ENCODE results near the gene ANK2.
A peak's percentile ranks its signal among the peaks of the same experiment; 100 is the strongest.

ANK2 gene

GRCh38 chr4:113278324-113278934, 229.0 kb downstream of the ANK2 start:
- H2BK120ac ChIP-seq (ENCODE audit: low read depth, low read length) = no peak overlapping the region
- H2AK5ac ChIP-seq (ENCODE audit: low read length) = no peak overlapping the region
- H3K79me1 ChIP-seq (ENCODE audit: low read length) = no peaks in the 10 kb centered on the region
- H3K18ac ChIP-seq (ENCODE audit: low read length) = no peak overlapping the region
- no CpG with 5 or more reads among the region's 8 CpGs for WGBS (ENCODE audit: extremely low coverage, insufficient coverage, low lambda C conversion rate)
- H2BK5ac ChIP-seq (ENCODE audit: low read length) = no peak overlapping the region
- no peak overlapping the region for H4K8ac ChIP-seq (ENCODE audit: low read depth, low read length)
- no peak overlapping the region for H3K4me3 ChIP-seq (ENCODE audit: low read length)
- DNase-seq = peak; percentile 88
- H3K4ac ChIP-seq (ENCODE audit: low read depth, low read length) = no peak overlapping the region
- no peak overlapping the region for H3K27ac ChIP-seq (ENCODE audit: low read depth, low read length)
- H3K4me2 ChIP-seq (ENCODE audit: low read length) = no peak overlapping the region
- no peak overlapping the region for H4K5ac ChIP-seq (ENCODE audit: low read length)
- no peak overlapping the region for H3K56ac ChIP-seq (ENCODE audit: low read length)
- H3K36me3 ChIP-seq (ENCODE audit: control insufficient read depth, insufficient read depth, low read length) = no peaks in the 10 kb centered on the region
- no peak overlapping the region for H3K9ac ChIP-seq (ENCODE audit: low read length)
- no peaks in the 10 kb centered on the region for H3K27me3 ChIP-seq (ENCODE audit: insufficient read depth, low read length, poor library complexity)
- no peak overlapping the region for H2BK15ac ChIP-seq (replicated peaks; ENCODE audit: low read depth)
- H3K4me1 ChIP-seq (ENCODE audit: control insufficient read depth, low read depth, low read length) = no peaks in the 10 kb centered on the region
- no peak overlapping the region for H3K23ac ChIP-seq (ENCODE audit: low read length)
- no peaks in the 10 kb centered on the region for H3K79me2 ChIP-seq (ENCODE audit: control insufficient read depth, insufficient read depth, low read length)

- Histone ChIP-seq H3K56ac (ENCODE audit: low read length) (no peak overlapping the region), H3K9ac (ENCODE audit: low read length) (no peak overlapping the region), H2BK5ac (ENCODE audit: low read length) (no peak overlapping the region), H3K79me2 (ENCODE audit: control insufficient read depth, insufficient read depth, low read length) (no peaks in the 10 kb centered on the region), H3K4me3 (ENCODE audit: low read length) (no peak overlapping the region), H4K8ac (ENCODE audit: low read depth, low read length) (no peak overlapping the region), H2BK120ac (ENCODE audit: low read depth, low read length) (no peak overlapping the region), H3K4me1 (ENCODE audit: control insufficient read depth, low read depth, low read length) (no peaks in the 10 kb centered on the region), H4K5ac (ENCODE audit: low read length) (no peak overlapping the region), H3K23ac (ENCODE audit: low read length) (no peak overlapping the region), H3K27me3 (ENCODE audit: insufficient read depth, low read length, poor library complexity) (no peaks in the 10 kb centered on the region), H3K18ac (ENCODE audit: low read length) (no peak overlapping the region), H3K4me2 (ENCODE audit: low read length) (no peak overlapping the region), H2BK15ac (replicated peaks; ENCODE audit: low read depth) (no peak overlapping the region), H2AK5ac (ENCODE audit: low read length) (no peak overlapping the region), H3K4ac (ENCODE audit: low read depth, low read length) (no peak overlapping the region), H3K27ac (ENCODE audit: low read depth, low read length) (no peak overlapping the region), H3K79me1 (ENCODE audit: low read length) (no peaks in the 10 kb centered on the region), H3K36me3 (ENCODE audit: control insufficient read depth, insufficient read depth, low read length) (no peaks in the 10 kb centered on the region)
- peak; percentile 66 for DNase-seq
- no CpG with 5 or more reads among the region's 4 CpGs for WGBS (ENCODE audit: extremely low coverage, insufficient coverage, low lambda C conversion rate)
Measured at GRCh38 chr4:113285501-113285900, 236.0 kb downstream of the ANK2 start.

- Histone ChIP-seq H3K4me1 (ENCODE audit: control insufficient read depth, low read depth, low read length) (peaks cover 10% of the 10 kb centered on the region), H3K27ac (ENCODE audit: low read depth, low read length) (no peak overlapping the region), H3K79me1 (ENCODE audit: low read length) (no peaks in the 10 kb centered on the region), H3K9ac (ENCODE audit: low read length) (no peak overlapping the region), H2BK15ac (replicated peaks; ENCODE audit: low read depth) (no peak overlapping the region), H3K56ac (ENCODE audit: low read length) (no peak overlapping the region), H4K5ac (ENCODE audit: low read length) (no peak overlapping the region), H3K4me3 (ENCODE audit: low read length) (no peak overlapping the region), H3K4ac (ENCODE audit: low read depth, low read length) (no peak overlapping the region), H4K8ac (ENCODE audit: low read depth, low read length) (no peak overlapping the region), H3K36me3 (ENCODE audit: control insufficient read depth, insufficient read depth, low read length) (peaks cover 2% of the 10 kb centered on the region), H3K79me2 (ENCODE audit: control insufficient read depth, insufficient read depth, low read length) (no peaks in the 10 kb centered on the region), H2BK120ac (ENCODE audit: low read depth, low read length) (no peak overlapping the region), H3K23ac (ENCODE audit: low read length) (no peak overlapping the region), H3K18ac (ENCODE audit: low read length) (no peak overlapping the region), H3K27me3 (ENCODE audit: insufficient read depth, low read length, poor library complexity) (no peaks in the 10 kb centered on the region), H2BK5ac (ENCODE audit: low read length) (no peak overlapping the region), H2AK5ac (ENCODE audit: low read length) (no peak overlapping the region), H3K4me2 (ENCODE audit: low read length) (no peak overlapping the region)
- no CpG with 5 or more reads among the region's 2 CpGs for WGBS (ENCODE audit: extremely low coverage, insufficient coverage, low lambda C conversion rate)
- no peak for DNase-seq
Measured at GRCh38 chr4:113288257-113288656, 238.8 kb downstream of the ANK2 start.

- Histone ChIP-seq H2BK5ac (ENCODE audit: low read length) (no peak overlapping the region), H3K36me3 (ENCODE audit: control insufficient read depth, insufficient read depth, low read length) (peaks cover 3% of the 10 kb centered on the region), H3K27me3 (ENCODE audit: insufficient read depth, low read length, poor library complexity) (no peaks in the 10 kb centered on the region), H3K27ac (ENCODE audit: low read depth, low read length) (no peak overlapping the region), H3K4me3 (ENCODE audit: low read length) (no peak overlapping the region), H3K79me2 (ENCODE audit: control insufficient read depth, insufficient read depth, low read length) (no peaks in the 10 kb centered on the region), H2BK15ac (replicated peaks; ENCODE audit: low read depth) (no peak overlapping the region), H3K4me1 (ENCODE audit: control insufficient read depth, low read depth, low read length) (peaks cover 10% of the 10 kb centered on the region), H4K5ac (ENCODE audit: low read length) (no peak overlapping the region), H3K56ac (ENCODE audit: low read length) (no peak overlapping the region), H3K9ac (ENCODE audit: low read length) (no peak overlapping the region), H2BK120ac (ENCODE audit: low read depth, low read length) (no peak overlapping the region), H3K4me2 (ENCODE audit: low read length) (no peak overlapping the region), H3K4ac (ENCODE audit: low read depth, low read length) (no peak overlapping the region), H3K79me1 (ENCODE audit: low read length) (no peaks in the 10 kb centered on the region), H4K8ac (ENCODE audit: low read depth, low read length) (no peak overlapping the region), H2AK5ac (ENCODE audit: low read length) (no peak overlapping the region), H3K18ac (ENCODE audit: low read length) (no peak overlapping the region), H3K23ac (ENCODE audit: low read length) (no peak overlapping the region)
- WGBS (ENCODE audit: extremely low coverage, insufficient coverage, low lambda C conversion rate) = no CpG with 5 or more reads among the region's 4 CpGs
- DNase-seq = no peak
Measured at GRCh38 chr4:113288696-113289095, 239.2 kb downstream of the ANK2 start.

GRCh38 chr4:113289766-113290165, 240.3 kb downstream of the ANK2 start:
- no peak overlapping the region for H3K23ac ChIP-seq (ENCODE audit: low read length)
- no peak overlapping the region for H3K4ac ChIP-seq (ENCODE audit: low read depth, low read length)
- no peak overlapping the region for H3K9ac ChIP-seq (ENCODE audit: low read length)
- H4K5ac ChIP-seq (ENCODE audit: low read length) = no peak overlapping the region
- no peak overlapping the region for H2BK15ac ChIP-seq (replicated peaks; ENCODE audit: low read depth)
- peaks cover 3% of the 10 kb centered on the region for H3K36me3 ChIP-seq (ENCODE audit: control insufficient read depth, insufficient read depth, low read length)
- H3K27ac ChIP-seq (ENCODE audit: low read depth, low read length) = no peak overlapping the region
- no peak overlapping the region for H3K18ac ChIP-seq (ENCODE audit: low read length)
- H3K79me2 ChIP-seq (ENCODE audit: control insufficient read depth, insufficient read depth, low read length) = no peaks in the 10 kb centered on the region
- H3K4me3 ChIP-seq (ENCODE audit: low read length) = no peak overlapping the region
- H2BK5ac ChIP-seq (ENCODE audit: low read length) = no peak overlapping the region
- H3K27me3 ChIP-seq (ENCODE audit: insufficient read depth, low read length, poor library complexity) = no peaks in the 10 kb centered on the region
- DNase-seq = no peak
- H4K8ac ChIP-seq (ENCODE audit: low read depth, low read length) = no peak overlapping the region
- peaks cover 10% of the 10 kb centered on the region for H3K4me1 ChIP-seq (ENCODE audit: control insufficient read depth, low read depth, low read length)
- no peak overlapping the region for H2BK120ac ChIP-seq (ENCODE audit: low read depth, low read length)
- H2AK5ac ChIP-seq (ENCODE audit: low read length) = no peak overlapping the region
- H3K79me1 ChIP-seq (ENCODE audit: low read length) = no peaks in the 10 kb centered on the region
- no peak overlapping the region for H3K56ac ChIP-seq (ENCODE audit: low read length)
- H3K4me2 ChIP-seq (ENCODE audit: low read length) = no peak overlapping the region

GRCh38 chr4:113290666-113291065, 241.2 kb downstream of the ANK2 start:
- DNase-seq = peak; percentile 28
- Histone ChIP-seq H3K4me2 (ENCODE audit: low read length) (no peak overlapping the region), H3K23ac (ENCODE audit: low read length) (no peak overlapping the region), H3K18ac (ENCODE audit: low read length) (no peak overlapping the region), H3K27ac (ENCODE audit: low read depth, low read length) (no peak overlapping the region), H2BK15ac (replicated peaks; ENCODE audit: low read depth) (no peak overlapping the region), H3K56ac (ENCODE audit: low read length) (no peak overlapping the region), H4K5ac (ENCODE audit: low read length) (no peak overlapping the region), H2BK120ac (ENCODE audit: low read depth, low read length) (no peak overlapping the region), H3K79me2 (ENCODE audit: control insufficient read depth, insufficient read depth, low read length) (no peaks in the 10 kb centered on the region), H2BK5ac (ENCODE audit: low read length) (no peak overlapping the region), H2AK5ac (ENCODE audit: low read length) (no peak overlapping the region), H3K4me3 (ENCODE audit: low read length) (no peak overlapping the region), H3K4ac (ENCODE audit: low read depth, low read length) (no peak overlapping the region), H3K36me3 (ENCODE audit: control insufficient read depth, insufficient read depth, low read length) (peaks cover 3% of the 10 kb centered on the region), H3K4me1 (ENCODE audit: control insufficient read depth, low read depth, low read length) (peaks cover 10% of the 10 kb centered on the region), H3K9ac (ENCODE audit: low read length) (no peak overlapping the region), H4K8ac (ENCODE audit: low read depth, low read length) (no peak overlapping the region), H3K79me1 (ENCODE audit: low read length) (no peaks in the 10 kb centered on the region), H3K27me3 (ENCODE audit: insufficient read depth, low read length, poor library complexity) (no peaks in the 10 kb centered on the region)
- WGBS (ENCODE audit: extremely low coverage, insufficient coverage, low lambda C conversion rate) = no CpG with 5 or more reads among the region's 2 CpGs
